AG09309 (cell line): Measurements from ENCODE around the gene ZNF333.

Experiments
- DNase-seq: peaks from one replicate; pipeline ENCODE4 v3.0.0-alpha.2; 2010; ENCODE audit warnings: low read depth
- H3K4me3 ChIP-seq: 2 replicates; pipeline ENCODE4 v1.5.1; 2011; ENCODE audit warnings: mild to moderate bottlenecking, low read depth, low read length, moderate library complexity; ENCODE audit not compliant: control insufficient read depth
- TF ChIP-seq, protein P1 (sequence below): IDR thresholded peaks from 2 replicates; pipeline ENCODE4 v1.5.1; 2011; ENCODE audit warnings: mild to moderate bottlenecking, low read depth, low read length, inconsistent platforms; ENCODE audit not compliant: insufficient read depth, control insufficient read depth; ENCODE audit errors: missing control alignments

Gene ZNF333

DNA sequence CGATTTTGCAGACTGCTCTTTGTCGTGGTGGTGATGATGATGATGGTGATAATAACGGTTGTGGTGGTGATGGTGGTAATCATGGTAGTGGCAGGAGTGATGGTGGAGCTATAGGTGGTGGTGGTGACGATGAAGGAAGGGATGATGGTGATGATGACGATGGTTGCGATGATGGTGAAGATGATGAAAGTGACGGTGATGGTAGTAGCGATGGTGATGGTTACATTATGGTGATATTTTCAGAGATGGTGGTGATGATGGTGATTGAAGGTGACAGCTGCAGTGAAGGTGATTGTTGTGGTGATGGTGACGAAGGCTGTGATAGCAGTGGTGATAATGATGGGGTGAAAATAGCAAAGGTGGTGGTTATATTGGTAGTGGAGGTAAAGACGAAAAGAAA, 13.1 kb upstream of the ZNF333 start:
- no peak overlapping the region for H3K4me3 ChIP-seq
- TF ChIP-seq, protein P1, sequence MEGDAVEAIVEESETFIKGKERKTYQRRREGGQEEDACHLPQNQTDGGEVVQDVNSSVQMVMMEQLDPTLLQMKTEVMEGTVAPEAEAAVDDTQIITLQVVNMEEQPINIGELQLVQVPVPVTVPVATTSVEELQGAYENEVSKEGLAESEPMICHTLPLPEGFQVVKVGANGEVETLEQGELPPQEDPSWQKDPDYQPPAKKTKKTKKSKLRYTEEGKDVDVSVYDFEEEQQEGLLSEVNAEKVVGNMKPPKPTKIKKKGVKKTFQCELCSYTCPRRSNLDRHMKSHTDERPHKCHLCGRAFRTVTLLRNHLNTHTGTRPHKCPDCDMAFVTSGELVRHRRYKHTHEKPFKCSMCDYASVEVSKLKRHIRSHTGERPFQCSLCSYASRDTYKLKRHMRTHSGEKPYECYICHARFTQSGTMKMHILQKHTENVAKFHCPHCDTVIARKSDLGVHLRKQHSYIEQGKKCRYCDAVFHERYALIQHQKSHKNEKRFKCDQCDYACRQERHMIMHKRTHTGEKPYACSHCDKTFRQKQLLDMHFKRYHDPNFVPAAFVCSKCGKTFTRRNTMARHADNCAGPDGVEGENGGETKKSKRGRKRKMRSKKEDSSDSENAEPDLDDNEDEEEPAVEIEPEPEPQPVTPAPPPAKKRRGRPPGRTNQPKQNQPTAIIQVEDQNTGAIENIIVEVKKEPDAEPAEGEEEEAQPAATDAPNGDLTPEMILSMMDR, result no peak
- no peak for DNase-seq

DNA sequence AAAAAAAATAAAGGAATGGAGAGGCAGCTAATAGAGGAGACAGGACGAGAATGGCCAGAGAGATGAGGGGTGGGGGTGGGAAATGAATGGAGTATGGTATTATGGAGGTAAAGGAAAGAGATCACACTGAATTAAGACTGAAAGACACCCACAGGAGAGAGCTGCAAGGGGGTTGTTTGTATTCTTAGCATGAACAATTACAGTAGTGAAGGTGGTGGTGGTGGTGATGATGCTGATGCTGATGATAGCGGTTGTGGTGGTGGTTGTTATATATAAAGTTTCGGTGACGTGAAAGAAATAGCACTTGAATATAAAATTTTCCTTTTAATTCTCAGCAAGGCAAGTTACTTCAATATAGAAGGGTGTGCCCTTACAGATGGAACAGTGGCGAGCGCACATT, 12.4 kb upstream of the ZNF333 start:
- TF ChIP-seq, protein P1, result no peak
- no peak overlapping the region for H3K4me3 ChIP-seq
- no peak for DNase-seq

DNA sequence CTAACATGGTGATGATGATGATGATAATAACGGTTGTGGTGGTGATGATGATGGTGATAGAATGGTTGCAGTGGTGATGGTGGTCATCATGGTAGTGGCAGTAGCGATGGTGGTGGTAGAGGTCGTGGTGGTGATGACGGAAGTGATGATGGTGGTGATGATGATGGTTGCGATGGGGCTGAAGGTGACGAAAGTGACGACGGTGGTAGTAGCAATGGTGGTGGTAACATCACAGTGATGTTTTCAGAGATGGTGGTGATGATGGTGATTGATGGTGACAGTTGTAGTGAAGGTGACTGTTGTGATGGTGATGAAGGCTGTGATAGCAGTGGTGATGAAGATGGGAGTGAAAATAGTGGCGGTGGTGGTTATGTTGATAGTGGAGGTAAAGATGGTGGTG, 11.6 kb upstream of the ZNF333 start:
- H3K4me3 ChIP-seq, result no peak overlapping the region
- TF ChIP-seq, protein P1, result no peak
- no peak for DNase-seq

DNA sequence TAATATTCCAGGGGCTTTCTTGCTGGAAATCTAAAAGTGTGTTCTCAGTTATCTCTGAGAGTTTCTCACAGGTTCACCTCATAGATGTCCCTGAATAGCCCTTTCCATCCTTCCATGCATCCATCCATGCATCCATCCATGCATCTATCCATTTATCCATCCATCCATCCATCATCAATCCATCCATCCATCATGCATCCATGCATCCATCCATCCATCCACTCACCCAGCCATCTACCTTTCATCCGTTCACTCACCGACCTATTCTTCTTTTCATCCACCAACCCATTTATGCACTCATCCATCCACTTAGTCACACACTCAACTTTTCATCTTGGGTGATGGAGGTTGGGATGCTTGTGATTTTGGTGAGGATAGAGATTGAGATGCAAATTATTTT, 7.8 kb upstream of the ZNF333 start:
- TF ChIP-seq, protein P1, result no peak
- no peak for DNase-seq

DNA sequence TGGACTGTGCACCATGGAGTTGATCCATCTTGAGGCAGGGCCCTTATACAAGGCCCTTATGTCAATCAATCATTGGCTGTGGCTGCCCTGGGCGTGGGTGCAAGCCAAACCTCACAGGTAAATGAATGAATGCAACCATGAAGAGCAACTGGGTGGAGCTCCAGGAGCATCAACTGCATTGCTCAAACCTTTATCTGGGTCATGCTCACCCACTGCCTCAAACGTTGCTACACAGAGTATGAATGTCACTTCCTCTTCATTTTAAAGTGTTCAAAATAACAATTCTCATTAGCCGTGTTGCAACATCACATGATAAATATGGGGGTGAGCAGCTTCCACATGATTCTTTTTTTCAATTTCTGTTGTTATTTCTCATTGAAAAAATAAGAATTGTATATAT, 6.4 kb upstream of the ZNF333 start:
- H3K4me3 ChIP-seq, result no peak overlapping the region
- DNase-seq, result no peak

More for the DNA sequence above, 7.8 kb upstream of the ZNF333 start:
- no peak overlapping the region for H3K4me3 ChIP-seq

DNA sequence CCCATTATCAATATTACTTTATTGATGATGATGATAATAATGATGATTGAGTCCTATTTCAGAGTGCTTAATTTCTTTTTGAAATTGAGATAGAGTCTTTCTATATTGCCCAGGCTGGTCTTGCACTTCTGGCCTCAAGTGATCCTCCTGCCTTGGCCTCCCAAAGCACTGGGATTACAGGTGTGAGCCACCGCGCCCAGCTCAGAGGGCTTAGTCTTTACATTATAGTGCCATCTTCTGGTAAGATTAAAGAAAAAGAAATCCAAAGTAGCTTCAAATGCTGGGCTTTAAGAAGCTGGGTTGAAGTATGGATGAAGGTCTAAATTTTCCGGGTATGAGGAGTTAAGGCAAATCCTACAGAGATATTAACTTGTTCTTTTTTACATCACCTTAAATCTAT, 3.4 kb upstream of the ZNF333 start:
- DNase-seq, result no peak
- no peak overlapping the region for H3K4me3 ChIP-seq
- TF ChIP-seq, protein P1, result no peak

More for the DNA sequence above, 6.4 kb upstream of the ZNF333 start:
- TF ChIP-seq, protein P1, result no peak
